Neural progenitor cell (in vitro differentiated cells): Measurements from ENCODE around the gene FRS2.

Source experiments
- EZH2 ChIP-seq: fragments of 200-600 bp; sonication (generic); IDR thresholded peaks from 2 replicates; pipeline ENCODE4 v1.6.1; 2017; ENCODE audit warnings: antibody characterized with exemption, mild to moderate bottlenecking, moderate library complexity
- EZH2phosphoT487 ChIP-seq: fragments of 200-600 bp; sonication (generic); IDR thresholded peaks from 2 replicates; pipeline ENCODE4 v1.6.1; 2017; ENCODE audit warnings: antibody characterized with exemption
- TF ChIP-seq, protein P1 (sequence below): fragments of 200-600 bp; sonication (generic); IDR thresholded peaks from 2 replicates; pipeline ENCODE4 v1.5.1; 2017; ENCODE audit warnings: antibody characterized with exemption, mild to moderate bottlenecking

DNA sequence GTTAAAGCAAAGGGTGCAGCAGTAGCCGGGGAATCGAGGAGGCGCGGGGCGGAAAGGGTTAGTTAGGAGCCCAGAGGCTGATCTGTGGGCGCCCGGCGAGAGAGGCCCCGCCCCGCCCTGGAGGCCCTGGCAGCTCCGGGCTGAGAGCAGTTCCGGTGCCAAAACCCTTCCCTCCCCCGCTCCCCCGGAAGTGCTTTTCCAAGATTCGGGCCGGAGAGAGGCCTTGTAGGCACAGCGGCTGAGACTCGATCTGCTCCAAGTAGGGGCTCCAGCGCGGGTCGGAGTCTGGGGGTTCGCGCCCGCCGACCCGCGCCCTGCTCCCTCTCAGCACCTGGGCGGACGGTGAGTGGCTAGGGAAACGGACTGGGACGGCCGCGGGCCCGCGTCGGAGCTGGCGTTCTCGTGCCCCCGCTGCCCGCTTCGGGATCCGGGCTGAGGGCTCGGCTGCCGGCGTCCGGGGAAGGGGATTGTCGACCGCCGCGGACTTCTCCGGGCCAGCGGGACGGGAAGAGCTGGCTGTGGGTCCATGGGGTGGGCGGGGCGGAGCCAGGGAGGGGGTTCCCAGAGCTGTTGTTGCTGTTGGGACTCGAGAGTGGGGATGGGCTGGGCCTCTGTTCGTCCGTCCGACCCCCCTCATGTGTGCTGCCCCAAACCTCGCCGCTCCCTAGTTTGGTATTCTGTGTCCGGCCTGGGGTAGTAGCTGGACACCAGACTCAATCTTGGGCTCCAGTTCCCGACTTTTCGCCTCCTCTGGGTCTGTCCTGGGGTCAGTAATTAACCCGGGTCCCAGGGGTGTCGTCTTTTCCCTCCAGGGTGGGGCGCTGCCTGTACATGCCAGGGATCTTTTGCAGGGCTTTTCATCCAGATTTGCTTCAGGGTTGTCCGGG, at the start of gene FRS2:
- TF ChIP-seq, protein P1, sequence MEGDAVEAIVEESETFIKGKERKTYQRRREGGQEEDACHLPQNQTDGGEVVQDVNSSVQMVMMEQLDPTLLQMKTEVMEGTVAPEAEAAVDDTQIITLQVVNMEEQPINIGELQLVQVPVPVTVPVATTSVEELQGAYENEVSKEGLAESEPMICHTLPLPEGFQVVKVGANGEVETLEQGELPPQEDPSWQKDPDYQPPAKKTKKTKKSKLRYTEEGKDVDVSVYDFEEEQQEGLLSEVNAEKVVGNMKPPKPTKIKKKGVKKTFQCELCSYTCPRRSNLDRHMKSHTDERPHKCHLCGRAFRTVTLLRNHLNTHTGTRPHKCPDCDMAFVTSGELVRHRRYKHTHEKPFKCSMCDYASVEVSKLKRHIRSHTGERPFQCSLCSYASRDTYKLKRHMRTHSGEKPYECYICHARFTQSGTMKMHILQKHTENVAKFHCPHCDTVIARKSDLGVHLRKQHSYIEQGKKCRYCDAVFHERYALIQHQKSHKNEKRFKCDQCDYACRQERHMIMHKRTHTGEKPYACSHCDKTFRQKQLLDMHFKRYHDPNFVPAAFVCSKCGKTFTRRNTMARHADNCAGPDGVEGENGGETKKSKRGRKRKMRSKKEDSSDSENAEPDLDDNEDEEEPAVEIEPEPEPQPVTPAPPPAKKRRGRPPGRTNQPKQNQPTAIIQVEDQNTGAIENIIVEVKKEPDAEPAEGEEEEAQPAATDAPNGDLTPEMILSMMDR, result peak; percentile 47
- no peak for TF ChIP-seq EZH2
- TF ChIP-seq EZH2phosphoT487, result no peak
